Transverse colon (tissue), 1 donor: ENCODE measurements around the gene CADM2.

ENCODE experiments used
- EP300 ChIP-seq: sonication (generic); formaldehyde crosslinking; IDR thresholded peaks from one replicate; pipeline ENCODE4 v1.6.1; 2017; ENCODE audit warnings: antibody characterized with exemption, low read depth
- POLR2A ChIP-seq: fragments of 450-650 bp; IDR thresholded peaks from one replicate; pipeline ENCODE4 v1.6.1; 2016; ENCODE audit warnings: antibody characterized with exemption, mild to moderate bottlenecking, moderate library complexity

- TF ChIP-seq EP300 (no peak), POLR2A (no peak)
These were observed 566.5 kb downstream of the CADM2 start for GRCh38 chr3:85525264-85525663.
